SW 1271 (cell line): ENCODE data around the gene C2orf72.
"Not testable (repeated sequence)": the region's sequence is repeated elsewhere in the genome, so short reads cannot be mapped to it uniquely, and the experiment has no call there.

Source experiments
- DNase-seq, 2 experiments: peaks; one replicate each; lab custom pipeline; 2025; lab: John Stamatoyannopoulos, UW

C2orf72 gene

DNA sequence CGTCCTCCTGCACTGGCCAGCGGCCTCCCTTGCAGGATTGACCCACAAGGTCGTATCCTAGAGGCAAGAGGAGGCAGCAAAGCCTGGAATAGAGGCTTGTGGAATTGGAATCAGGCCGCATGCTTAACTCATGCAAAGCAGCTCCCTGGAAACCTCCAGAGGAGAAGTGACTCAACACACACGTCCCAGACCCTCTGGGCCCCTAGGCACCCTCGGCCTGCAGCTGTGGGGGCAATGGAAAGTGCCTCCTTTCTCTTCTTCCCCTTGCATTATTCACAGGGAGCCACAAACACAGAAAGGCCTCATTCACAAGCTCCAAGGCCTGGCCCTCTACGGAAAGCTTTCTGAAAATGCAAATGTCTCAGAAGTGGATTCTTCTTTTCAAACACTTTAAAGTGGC is 21.8 kb upstream of the C2orf72 start:
- no peak for DNase-seq

DNA sequence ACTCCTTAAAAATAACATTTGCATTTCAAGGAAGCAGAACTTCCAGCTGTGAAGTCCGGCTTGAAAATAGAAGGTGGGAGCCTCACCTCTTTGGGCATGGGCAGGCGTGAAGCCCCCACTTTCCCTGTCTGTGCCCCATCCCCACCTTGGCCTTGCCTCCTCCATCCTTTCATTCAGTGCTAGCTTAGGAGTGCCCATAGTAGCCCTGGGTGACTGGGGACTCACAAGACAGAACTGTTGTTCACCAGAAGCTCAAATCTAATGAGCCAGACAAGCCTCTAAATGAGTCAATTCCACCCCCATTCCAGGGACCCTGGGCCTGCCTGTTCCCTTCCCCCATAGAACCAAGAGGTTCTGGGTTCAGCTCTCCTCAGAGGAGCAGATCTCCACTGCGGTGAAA is 21.4 kb upstream of the C2orf72 start:
- DNase-seq, result no peak

DNA sequence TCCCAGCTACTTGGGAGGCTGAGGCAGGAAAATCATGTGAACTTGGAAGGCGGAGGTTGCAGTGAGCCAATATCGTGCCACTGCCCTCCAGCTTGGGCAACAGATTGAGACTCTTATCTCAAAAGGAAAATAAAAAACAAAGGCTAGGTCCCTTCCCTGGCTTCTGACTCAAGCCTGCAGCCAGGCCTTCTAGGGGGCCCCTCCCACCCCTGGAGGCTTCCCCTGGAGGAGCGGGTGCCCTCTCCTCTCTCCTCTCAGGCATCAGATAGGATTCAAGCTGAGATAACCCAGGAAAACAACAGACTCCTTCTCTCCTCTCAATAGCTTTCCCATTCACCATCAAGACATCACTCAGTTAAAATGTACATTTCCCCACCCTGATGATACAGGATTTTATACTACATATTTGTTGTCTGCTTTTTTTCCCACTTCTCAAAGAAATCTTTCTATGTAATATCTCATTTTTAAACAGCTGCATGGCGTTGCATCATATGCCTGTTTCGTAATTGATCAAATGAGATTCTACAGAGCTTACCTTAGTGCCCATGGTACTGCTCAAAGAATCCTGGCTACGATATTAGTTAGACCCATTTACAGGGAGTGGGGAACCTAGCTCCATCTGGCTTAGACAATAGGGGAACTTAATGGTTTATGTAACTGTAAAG is 20.6 kb upstream of the C2orf72 start:
- DNase-seq, result no peak

DNA sequence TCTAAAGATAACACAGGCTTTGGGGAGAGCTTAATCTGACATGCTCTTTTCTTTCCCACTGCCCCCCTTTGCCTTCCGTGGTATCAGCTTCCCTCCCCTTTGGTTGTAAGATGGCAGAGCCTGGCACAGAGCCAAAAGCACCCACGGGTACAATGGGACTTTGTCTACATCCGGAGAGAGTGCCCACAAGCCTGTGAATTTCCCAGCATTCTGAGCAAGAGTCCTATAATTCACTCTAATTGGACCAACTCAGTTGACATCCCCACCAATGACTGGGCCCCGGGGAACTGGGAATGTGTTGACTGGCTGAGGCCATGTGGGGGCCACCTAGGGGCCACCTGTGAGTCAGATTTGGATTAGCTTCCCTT is 20.1 kb upstream of the C2orf72 start:
- DNase-seq, result no peak

DNA sequence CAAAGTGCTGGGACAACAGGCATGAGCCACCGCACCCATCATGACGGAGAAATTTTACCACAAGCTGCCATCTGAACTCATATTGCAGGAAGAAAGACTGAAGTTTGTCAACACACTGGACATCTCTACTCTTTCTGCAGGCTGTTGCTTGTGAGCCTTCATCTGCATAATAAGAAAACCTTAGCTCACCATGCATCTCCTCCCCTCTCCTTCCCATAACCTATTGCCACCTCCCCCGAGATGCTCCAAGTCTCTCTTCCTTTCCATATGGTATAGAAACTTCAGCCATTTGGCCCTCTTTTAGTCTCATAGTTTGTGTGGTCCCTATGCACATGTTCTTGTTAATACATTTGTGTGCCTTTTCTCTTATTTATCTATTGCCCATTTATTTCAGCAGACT is 19.1 kb upstream of the C2orf72 start:
- no peak for DNase-seq

DNA sequence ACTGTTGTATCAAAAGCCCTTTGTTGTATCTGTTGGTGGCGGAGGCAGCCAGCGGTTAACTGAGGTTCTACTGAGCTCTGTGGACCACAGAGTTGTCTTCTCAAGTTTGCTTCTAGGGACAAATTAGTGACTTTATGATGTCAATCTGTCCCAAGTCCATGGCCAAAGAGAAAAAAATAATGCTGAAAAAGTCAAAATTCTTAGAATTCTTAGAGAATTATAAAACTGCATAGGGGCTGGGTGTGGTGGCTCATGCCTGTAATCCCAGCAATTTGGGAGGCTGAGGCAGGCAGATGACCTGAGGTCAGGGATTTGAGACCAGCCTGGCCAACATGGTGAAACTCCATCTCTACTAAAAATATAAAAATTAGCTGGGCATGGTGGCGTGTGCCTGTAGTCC is 12.3 kb upstream of the C2orf72 start:
- DNase-seq, result not testable (repeated sequence)

DNA sequence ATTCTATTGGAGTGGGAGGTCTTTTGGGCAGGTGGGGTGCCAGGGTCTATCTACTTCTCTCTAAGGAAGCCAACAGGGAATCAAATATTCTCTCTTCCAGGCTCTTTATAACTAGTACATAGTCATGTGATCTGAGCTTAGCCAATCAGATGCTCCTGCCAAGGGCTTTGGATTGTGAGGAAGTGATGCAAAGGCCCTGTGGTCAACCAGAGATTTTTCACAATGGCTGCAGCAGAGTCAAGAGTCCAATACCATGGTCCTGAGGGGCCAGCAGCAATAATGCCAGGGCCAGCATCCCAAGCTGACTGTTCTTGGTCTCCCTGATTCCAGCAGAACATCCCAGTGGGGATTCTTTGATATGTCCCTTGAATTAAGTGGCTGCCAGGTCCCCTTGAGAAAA is 8.4 kb upstream of the C2orf72 start:
- DNase-seq, result no peak

DNA sequence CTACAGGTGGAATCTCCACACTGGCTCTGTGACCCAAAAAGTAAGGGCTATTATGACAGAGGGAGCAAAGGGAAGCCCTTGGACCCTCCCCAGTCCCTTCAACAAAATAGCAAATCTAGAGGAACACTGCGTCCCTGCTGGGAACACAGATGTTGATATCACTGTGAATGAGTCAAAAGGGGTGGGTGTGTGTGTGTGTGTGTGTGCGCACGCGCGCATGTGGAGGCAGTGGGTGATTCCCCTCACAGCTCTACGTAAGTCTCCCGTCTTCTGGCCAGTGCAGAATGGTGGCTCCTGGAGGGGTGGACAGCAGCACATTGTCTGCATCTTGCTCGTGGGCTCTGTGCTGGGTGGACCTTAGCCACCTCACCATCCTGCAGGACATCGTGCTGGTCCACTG is 7.8 kb upstream of the C2orf72 start:
- no peak for DNase-seq

DNA sequence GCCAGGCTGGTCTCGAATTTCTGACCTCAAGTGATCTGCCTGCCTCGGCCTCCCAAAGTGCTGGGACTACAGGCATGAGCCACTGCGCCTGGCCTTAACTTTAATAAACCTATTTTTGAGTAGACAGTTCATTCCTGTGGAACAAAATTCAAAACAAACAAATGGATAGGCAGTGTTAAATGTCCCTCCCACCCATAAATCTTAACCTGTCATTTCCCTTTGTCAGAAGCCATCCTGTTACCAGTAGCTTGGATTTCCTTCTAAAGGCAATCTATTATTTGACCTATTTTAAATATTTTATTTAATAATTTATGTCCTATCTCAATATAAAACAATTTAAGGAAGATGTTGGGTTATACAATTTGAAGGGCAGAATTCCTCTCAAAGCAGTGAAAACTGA is 6.6 kb upstream of the C2orf72 start:
- no peak for DNase-seq

DNA sequence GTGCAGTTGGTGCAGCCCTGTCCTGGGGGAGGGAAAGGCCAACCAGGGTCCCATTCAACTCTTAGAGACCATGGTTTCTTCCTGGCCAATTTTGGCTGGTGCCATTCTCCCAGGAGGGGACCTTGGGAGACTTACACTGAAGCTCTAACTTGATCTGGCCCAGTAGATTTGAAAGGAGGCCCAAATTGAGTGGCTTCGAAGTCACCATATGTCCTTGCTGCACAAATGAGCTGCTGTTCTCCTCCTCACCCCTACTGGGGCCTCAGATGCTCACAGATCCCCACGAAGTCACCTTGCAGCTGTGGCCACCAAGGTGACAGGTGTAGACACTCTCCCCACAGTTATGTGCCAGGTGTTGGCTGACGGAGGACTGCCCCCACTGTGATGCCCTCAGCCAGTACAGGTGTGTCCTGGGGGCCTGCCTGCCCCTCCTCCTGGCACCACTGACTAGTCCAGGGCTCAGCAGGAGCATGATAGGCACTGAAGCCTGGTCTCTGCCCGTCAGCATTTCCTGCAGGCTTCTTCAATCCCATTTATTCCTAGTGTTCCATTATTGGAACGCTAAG is 4.7 kb upstream of the C2orf72 start:
- no peak for DNase-seq

DNA sequence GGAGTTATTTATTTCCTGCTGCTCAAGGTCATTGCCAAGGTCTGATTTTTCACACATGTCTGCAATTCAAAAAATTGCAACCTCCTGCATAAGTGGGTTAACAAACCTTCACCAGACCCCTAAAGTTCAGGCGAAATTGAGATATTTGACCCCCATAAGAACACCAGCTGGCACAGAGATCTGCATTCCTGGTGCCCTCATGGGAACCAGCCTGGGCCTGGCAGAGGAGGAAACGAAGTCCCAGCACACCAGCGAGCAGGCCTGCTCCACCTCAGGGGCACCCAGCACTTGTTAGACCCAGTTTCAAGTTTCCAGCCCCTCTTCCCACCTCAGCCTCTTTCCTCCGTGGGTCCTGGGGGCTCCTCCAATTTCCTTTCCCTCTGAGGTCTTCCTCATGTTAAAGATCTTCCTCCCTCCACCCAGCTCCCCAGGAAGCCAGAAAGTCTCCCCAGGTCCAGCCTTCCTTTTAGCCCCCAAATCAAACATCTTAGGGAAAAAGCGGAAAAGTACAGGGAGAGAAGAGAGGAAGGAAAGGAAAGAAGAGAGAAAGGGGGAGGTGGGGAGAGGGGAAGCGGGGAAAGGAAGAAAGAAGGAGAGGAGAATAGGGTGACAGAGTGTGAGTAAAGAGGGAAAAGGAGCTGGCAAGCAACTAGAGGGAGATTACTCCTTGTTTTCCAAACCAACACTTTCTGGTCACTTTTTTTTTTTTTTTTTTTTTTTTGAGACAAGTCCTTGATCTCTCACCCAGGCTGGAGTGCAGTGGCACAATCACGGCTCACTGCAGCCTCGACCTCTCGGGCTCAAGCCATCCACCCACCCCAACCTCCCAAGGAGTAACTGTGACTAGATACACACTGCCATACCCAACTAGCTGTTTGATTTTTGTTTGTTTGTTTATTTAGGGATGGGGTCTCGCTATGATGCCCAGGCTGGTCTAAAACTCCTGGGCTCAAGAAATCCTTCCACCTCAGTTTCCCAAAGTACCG is 3.9 kb upstream of the C2orf72 start:
- no peak for DNase-seq

DNA sequence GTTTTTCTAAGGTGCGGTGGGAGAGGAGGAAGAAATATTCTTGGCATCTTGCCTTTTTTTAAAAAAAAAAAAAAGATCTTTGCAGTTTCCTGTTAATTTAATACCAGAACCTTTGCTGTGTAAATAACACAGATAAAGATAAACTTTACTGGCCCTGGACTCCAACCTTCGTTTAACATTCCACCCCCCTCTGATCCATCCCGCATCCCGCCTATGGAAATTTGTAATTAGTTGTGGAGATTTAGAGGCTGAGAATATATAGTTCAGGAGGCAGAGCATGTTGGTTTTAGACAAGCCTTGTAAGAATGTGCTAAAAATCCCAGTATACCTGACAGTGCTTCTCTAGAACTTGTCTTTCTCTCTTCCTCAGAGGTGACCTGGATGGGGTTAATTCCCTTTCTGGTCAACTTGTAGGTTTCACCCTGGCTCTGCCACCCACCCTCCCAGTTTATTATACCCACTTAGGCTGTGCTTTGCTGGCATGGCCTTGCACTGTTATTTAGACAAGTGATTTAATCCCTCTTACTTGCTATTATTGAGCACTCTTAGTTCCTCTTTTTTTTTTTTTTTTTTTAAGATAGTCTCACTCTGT is 2.9 kb upstream of the C2orf72 start:
- no peak for DNase-seq

DNA sequence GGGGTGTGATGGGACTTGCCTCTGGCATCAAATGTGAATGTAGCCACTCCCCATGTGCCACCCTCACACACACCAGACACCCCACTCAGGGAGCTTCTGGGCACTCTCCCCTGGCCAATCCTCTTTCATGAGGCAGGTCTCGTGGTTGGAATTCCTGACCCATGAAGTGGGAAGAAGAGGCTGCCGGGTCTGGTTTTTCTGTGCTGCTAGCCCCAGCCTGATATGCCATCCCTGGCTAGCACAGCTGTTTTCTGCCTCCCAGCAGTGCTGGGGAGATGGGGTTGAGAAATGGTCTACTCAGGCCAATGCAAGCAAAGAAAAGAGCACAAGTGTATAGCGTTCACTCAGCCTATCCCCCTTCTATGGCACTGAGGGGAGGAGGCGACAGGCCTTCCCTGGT is 1.2 kb upstream of the C2orf72 start:
- DNase-seq, result no peak

DNA sequence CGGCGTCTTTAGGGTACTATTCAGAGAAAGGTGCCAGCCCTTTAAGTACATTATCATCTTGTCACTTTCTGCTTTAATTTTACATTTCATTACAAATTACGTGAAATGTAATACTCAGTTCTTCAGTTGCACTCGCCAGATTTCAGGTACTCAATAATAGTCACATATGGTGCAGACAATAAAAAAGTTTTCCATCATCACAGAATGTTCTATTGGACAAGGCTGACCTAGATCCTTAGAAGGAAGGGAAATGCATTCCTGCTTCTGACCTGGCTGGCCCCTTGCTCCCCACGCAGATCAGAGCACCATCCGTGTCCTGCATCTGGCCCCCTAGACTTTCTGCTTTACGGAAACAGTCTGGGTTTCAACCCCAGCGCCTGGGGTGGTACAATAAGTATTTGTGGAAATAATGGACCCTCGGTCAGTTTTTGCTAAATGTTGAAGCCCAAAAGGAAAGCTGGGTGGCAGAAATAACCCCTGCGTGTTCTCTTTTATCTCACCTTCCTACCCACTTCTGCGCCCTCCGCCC is 681 bp upstream of the C2orf72 start:
- no peak for DNase-seq

DNA sequence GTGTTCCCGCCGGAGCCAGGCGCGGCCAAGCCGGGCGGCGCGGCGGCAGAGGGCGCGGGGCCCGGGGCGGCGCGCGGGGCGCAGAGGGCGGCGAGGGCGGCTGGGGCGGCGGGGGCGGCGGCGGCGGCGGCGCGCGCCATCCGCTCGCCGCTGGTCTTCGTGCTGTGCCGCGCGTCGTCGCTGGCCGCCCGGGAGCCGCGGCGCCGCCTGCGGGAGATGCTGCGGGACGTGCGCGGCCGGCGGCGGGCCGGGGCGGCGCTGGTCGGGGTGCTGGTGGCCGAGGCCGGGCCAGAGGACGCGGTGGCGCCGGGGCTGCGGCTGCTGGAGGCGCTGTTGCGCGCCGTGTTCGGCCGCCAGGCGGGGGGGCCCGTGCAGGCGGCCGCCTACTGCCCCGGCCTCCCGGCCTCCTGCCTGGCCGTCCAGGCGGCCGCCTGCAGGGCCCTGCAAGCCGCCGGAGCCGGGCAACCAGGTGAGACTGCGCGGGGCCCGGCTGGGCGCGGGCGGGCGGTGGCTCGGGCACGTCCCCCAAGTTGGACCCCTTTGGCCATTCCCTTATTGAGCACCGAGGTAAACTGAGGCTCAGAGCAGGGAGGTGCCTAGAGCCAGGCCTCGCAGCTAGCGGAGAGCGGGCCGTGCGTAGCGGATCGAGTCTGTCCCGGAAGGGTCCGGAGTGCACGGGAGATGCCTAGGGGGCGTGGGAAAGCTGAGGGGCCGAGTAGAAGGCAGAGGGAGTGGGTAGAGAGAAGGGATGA is 584 bp downstream of the C2orf72 start:
- DNase-seq, result no peak

DNA sequence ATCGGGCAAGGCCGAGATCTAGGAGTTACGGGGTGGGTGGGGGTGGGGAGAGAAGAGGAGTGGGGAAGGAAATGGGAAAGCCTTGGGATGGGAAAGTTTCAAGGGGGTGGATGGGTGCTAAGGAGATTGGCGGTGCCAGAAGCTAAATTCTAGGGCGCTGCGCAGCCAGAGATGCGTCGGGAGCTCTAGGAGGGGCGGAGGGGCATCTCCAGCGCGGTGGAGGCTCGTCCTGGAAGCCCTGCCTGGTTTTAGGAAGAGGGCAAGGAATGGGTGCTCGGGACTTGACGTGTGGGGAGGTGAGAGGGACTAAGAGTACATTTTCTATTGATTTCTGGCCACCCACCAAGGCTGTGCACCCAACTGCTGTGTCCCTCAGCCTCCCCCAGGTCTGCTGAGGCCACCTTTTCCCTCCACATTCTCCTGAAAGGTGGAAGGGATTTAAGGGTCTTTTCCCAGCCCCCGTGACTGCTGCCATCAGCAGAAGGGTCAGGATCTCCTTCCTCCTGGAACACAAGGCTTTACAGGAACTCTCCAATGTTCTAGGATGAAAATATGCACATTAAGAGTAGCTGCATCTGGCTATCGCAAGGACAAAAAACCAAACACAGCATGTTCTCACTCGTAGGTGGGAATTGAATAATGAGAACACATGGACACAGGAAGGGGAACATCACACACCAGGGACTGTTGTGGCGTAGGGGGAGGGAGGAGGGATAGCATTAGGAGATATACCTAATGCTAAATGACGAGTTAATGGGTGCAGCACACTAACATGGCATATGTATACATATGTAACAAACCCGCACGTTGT is 1.4 kb downstream of the C2orf72 start:
- no peak for DNase-seq

DNA sequence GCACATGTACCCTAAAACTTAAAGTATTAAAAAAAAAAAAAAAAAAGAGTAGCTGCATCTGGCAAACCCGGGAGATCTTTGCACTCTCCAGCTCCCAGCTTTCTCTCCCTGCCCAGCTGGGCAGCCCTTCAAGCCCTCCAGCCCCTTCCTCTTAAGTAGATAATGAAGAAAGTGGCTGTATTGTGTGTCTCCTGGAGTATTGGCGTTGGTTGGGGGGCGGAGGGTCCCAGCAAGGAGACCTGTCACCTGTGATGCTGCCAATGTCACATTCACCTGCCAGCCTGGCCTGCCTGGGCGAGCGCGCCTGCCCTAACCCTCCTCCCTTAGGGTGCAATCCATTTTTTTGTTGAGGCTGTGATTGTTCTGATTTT is 2.0 kb downstream of the C2orf72 start:
- DNase-seq, result no peak

DNA sequence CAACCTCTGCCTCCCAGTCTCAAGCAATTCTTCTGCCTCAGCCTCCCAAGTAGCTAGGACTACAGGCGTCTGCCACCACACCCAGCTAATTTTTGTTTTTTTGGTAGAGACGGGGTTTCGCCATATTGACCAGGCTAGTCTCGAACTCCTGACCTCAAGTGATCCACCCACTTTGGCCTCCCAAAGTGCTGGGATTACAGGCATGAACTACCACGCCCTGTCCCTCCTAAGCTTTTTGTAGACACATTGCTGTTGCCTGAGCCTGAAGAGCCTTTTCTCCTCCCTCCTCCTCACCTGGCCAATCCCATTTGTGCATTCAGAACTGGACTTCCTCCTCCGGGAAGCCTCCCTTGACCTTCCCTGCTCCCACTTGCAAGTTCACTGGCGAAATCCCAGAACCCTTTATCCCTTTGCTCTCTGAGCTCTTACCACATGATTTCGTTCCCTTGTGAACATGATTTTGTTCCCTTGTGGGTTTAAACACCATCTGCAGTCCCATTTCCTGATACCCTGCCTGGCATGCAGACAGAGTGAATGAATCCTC is 2.6 kb downstream of the C2orf72 start:
- no peak for DNase-seq

DNA sequence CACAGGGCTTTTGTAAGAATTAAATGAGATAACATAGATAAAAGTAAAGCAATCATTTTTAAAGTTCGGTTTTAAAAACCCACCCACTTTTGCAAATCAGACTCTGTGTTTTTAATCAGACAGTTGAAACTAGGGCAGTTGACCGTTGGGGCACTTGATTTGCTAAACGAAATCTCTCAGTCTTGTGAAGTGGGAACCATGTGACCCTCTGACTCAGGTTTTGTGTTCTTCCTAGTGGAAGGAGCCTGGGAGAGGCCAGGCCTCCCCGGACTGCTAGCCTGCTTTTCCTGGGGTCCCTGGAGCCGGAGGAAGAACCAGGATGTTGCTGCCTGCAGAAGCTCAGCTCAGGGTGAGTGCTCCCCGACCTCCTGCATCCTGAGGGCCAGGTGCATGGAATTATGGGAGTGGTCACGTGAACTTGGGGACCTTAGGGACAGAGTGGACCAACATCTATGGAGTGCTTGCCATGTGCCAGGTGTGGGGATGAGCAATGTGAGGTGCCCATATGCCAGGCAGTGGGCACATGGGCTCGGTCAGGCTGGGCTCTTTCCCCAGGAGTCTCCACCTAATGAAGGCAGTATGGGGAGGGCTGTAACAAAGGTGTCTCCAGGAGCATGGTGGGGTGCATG is 3.9 kb downstream of the C2orf72 start:
- no peak for DNase-seq

DNA sequence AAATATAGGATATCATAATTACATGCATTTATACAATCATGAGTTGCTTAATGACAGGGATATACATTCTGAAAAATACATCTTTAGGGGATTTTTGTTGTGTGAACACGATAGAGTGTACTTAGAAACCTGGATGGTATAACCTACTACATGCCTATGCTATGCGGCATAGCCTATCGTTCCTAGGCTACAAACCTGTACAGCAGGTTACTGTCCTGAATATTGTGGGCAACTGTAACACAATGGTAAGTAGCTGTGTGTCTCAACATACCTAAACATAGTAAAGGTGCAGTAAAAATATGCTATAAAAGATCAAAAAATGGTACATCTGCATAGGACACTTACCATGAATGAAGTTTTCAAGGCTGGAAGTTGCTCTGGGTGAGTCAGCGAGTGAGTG is 6.5 kb downstream of the C2orf72 start:
- no peak for DNase-seq
